Calu3 (cell line): ENCODE data around the gene PPFIA2. TPM values are rescaled to one million over a fixed set of nuclear protein-coding genes. Genes with fewer than 3 reads are reported as not detected.

Experiments
- BruUV-seq: library from RNA; stranded (reverse); fragments of 400-500 nt; replicated peaks from 2 replicates; lab custom pipeline; 2021; lab: Mats Ljungman, UMichigan
- CTCF ChIA-PET: fragments of 300-600 bp; sonication (Branson Sonifier 250); formaldehyde crosslinking; loops from one replicate; lab custom pipeline; 2022; ENCODE audit warnings: antibody characterized with exemption; lab: Charles Lee
- DNase-seq: peaks from one replicate; pipeline ENCODE4 v3.0.0; 2022
- H3K27ac Mint-ChIP-seq: one replicate; pipeline ENCODE4 v1.8.0; 2022; ENCODE audit warnings: mixed read lengths; ENCODE audit not compliant: unreplicated experiment
- H3K27me3 Mint-ChIP-seq: one replicate; pipeline ENCODE4 v1.8.0; 2022; ENCODE audit warnings: mixed read lengths; ENCODE audit not compliant: unreplicated experiment
- H3K36me3 Mint-ChIP-seq: one replicate; pipeline ENCODE4 v1.8.0; 2022; ENCODE audit warnings: mild to moderate bottlenecking, moderate library complexity, mixed read lengths; ENCODE audit not compliant: insufficient read depth, unreplicated experiment
- H3K4me1 Mint-ChIP-seq: one replicate; pipeline ENCODE4 v1.8.0; 2022; ENCODE audit warnings: mild to moderate bottlenecking, low read depth, mixed read lengths; ENCODE audit not compliant: unreplicated experiment
- H3K4me3 Mint-ChIP-seq: one replicate; pipeline ENCODE4 v1.8.0; 2022; ENCODE audit warnings: mild to moderate bottlenecking, low read depth, moderate library complexity, mixed read lengths; ENCODE audit not compliant: unreplicated experiment
- H3K9me3 Mint-ChIP-seq: one replicate; pipeline ENCODE4 v1.8.0; 2022; ENCODE audit warnings: low read depth, mixed read lengths; ENCODE audit not compliant: unreplicated experiment
- CTCF ChIP-seq: fragments of 200-600 bp; IDR thresholded peaks from one replicate; pipeline ENCODE4 v1.8.0; 2022; ENCODE audit warnings: antibody characterized with exemption; ENCODE audit not compliant: unreplicated experiment
- intact Hi-C: fragments of 100-400 bp; cut with micrococcal nuclease; formaldehyde crosslinking; loops from one replicate; pipeline ENCODE4 v1.10.0; 2022; ENCODE audit not compliant: unreplicated experiment
- total RNA-seq: library from RNA; stranded (reverse); gene quantifications from 2 replicates; pipeline ENCODE4 v1.2.3, GENCODE V29; 2022

PPFIA2 gene
- total RNA-seq, 1 experiment from 2014 or later = 0.07 TPM

GRCh38 chr12:81558031-81558430 is 201.1 kb downstream of the PPFIA2 start:
- Mint-ChIP-seq H3K4me1 (no peaks in the 10 kb centered on the region), H3K36me3 (no peaks in the 10 kb centered on the region), H3K9me3 (no peaks in the 10 kb centered on the region), H3K27ac (no peak overlapping the region), H3K4me3 (no peak overlapping the region), H3K27me3 (no peaks in the 10 kb centered on the region)
- intact Hi-C loops = no loop called here
- no peak for DNase-seq
- TF ChIP-seq CTCF = no peak
- CTCF ChIA-PET = no interaction called here
- no TSS peak for BruUV-seq

- H3K36me3 Mint-ChIP-seq = no peaks in the 10 kb centered on the region
- H3K27me3 Mint-ChIP-seq = no peaks in the 10 kb centered on the region
- intact Hi-C loops = no loop called here
- no peak for TF ChIP-seq CTCF
- H3K4me1 Mint-ChIP-seq = no peaks in the 10 kb centered on the region
- no peak for DNase-seq
- H3K4me3 Mint-ChIP-seq = no peak overlapping the region
- BruUV-seq = no TSS peak
- CTCF ChIA-PET = no interaction called here
- no peak overlapping the region for H3K27ac Mint-ChIP-seq
- no peaks in the 10 kb centered on the region for H3K9me3 Mint-ChIP-seq
Measured at GRCh38 chr12:81546811-81547210, 212.3 kb downstream of the PPFIA2 start.

- Mint-ChIP-seq H3K36me3 (no peaks in the 10 kb centered on the region), H3K4me1 (no peaks in the 10 kb centered on the region), H3K27me3 (no peaks in the 10 kb centered on the region), H3K9me3 (no peaks in the 10 kb centered on the region), H3K27ac (no peak overlapping the region), H3K4me3 (no peak overlapping the region)
- DNase-seq = no peak
- no peak for TF ChIP-seq CTCF
- intact Hi-C loops = no loop called here
- CTCF ChIA-PET = interaction anchor here (0.6 kb wide), 1 partner anchor 117 kb away, joined by 3 read pairs; no protein-coding TSS in a partner anchor
- BruUV-seq = no TSS peak
Measured at GRCh38 chr12:81543621-81544139, 215.5 kb downstream of the PPFIA2 start.

- no TSS peak for BruUV-seq
- DNase-seq = no peak
- no peak overlapping the region for H3K4me3 Mint-ChIP-seq
- CTCF ChIA-PET = interaction anchor here (0.7 kb wide), 2 partner anchors 18 to 836 kb away, joined by 3 read pairs; no protein-coding TSS in a partner anchor
- no peaks in the 10 kb centered on the region for H3K4me1 Mint-ChIP-seq
- no peak overlapping the region for H3K27ac Mint-ChIP-seq
- H3K27me3 Mint-ChIP-seq = no peaks in the 10 kb centered on the region
- intact Hi-C loops = no loop called here
- H3K9me3 Mint-ChIP-seq = peaks cover 3% of the 10 kb centered on the region
- no peaks in the 10 kb centered on the region for H3K36me3 Mint-ChIP-seq
- no peak for TF ChIP-seq CTCF
Measured at GRCh38 chr12:81542065-81543010, 216.8 kb downstream of the PPFIA2 start.
